ENCODE data around the gene GRIK4.

Gene GRIK4

GRCh38 chr11:120911943-120912342 is 400.4 kb downstream of the GRIK4 start:
- no peak overlapping the region for H3K27ac ChIP-seq
- no peaks in the 10 kb centered on the region for H4K20me1 ChIP-seq
- no peak overlapping the region for H3K4me3 ChIP-seq
- H3K9ac ChIP-seq, result no peak overlapping the region
- no peak for TF ChIP-seq Cebpa-rat (IDR thresholded peaks at IDR 0.05)
- no peak overlapping the region for H3K4me2 ChIP-seq
- no peaks in the 10 kb centered on the region for H3K36me3 ChIP-seq
- H3K27me3 ChIP-seq, result no peaks in the 10 kb centered on the region
- no peaks in the 10 kb centered on the region for H3K4me1 ChIP-seq
- H3K9me3 ChIP-seq, result no peaks in the 10 kb centered on the region

GRCh38 chr11:120912504-120912903 is 401.0 kb downstream of the GRIK4 start:
- Histone ChIP-seq H3K9ac (no peak overlapping the region), H3K36me3 (no peaks in the 10 kb centered on the region), H3K4me2 (no peak overlapping the region), H3K4me1 (no peaks in the 10 kb centered on the region), H3K9me3 (no peaks in the 10 kb centered on the region), H3K27me3 (no peaks in the 10 kb centered on the region), H3K27ac (no peak overlapping the region), H4K20me1 (no peaks in the 10 kb centered on the region), H3K4me3 (no peak overlapping the region)
- no peak for TF ChIP-seq Cebpa-rat (IDR thresholded peaks at IDR 0.05)

GRCh38 chr11:120912915-120913314 is 401.4 kb downstream of the GRIK4 start:
- no peak overlapping the region for H3K4me2 ChIP-seq
- no peaks in the 10 kb centered on the region for H3K9me3 ChIP-seq
- H3K36me3 ChIP-seq, result no peaks in the 10 kb centered on the region
- no peaks in the 10 kb centered on the region for H4K20me1 ChIP-seq
- H3K27ac ChIP-seq, result no peak overlapping the region
- no peaks in the 10 kb centered on the region for H3K4me1 ChIP-seq
- no peak overlapping the region for H3K4me3 ChIP-seq
- H3K27me3 ChIP-seq, result no peaks in the 10 kb centered on the region
- no peak for TF ChIP-seq Cebpa-rat (IDR thresholded peaks at IDR 0.05)
- no peak overlapping the region for H3K9ac ChIP-seq

- Histone ChIP-seq H3K9ac (no peak overlapping the region), H3K4me1 (no peaks in the 10 kb centered on the region), H3K27me3 (no peaks in the 10 kb centered on the region), H3K4me3 (no peak overlapping the region), H3K4me2 (no peak overlapping the region), H3K27ac (no peak overlapping the region), H4K20me1 (no peaks in the 10 kb centered on the region), H3K9me3 (no peaks in the 10 kb centered on the region), H3K36me3 (no peaks in the 10 kb centered on the region)
- TF ChIP-seq Cebpa-rat (IDR thresholded peaks at IDR 0.05), result no peak
Observed at GRCh38 chr11:120914021-120914420, 402.5 kb downstream of the GRIK4 start.

GRCh38 chr11:120914601-120915000 is 403.1 kb downstream of the GRIK4 start:
- Histone ChIP-seq H4K20me1 (no peaks in the 10 kb centered on the region), H3K36me3 (no peaks in the 10 kb centered on the region), H3K27me3 (no peaks in the 10 kb centered on the region), H3K4me1 (no peaks in the 10 kb centered on the region), H3K9me3 (no peaks in the 10 kb centered on the region), H3K4me2 (no peak overlapping the region), H3K9ac (no peak overlapping the region), H3K27ac (no peak overlapping the region), H3K4me3 (no peak overlapping the region)
- TF ChIP-seq Cebpa-rat (IDR thresholded peaks at IDR 0.05), result no peak

- Histone ChIP-seq H3K9ac (no peak overlapping the region), H3K4me3 (no peak overlapping the region)
- TF ChIP-seq Cebpa-rat (IDR thresholded peaks at IDR 0.05), result no peak
Observed at GRCh38 chr11:120917559-120918239, 406.2 kb downstream of the GRIK4 start.

GRCh38 chr11:120918257-120918656 is 406.7 kb downstream of the GRIK4 start:
- TF ChIP-seq Cebpa-rat (IDR thresholded peaks at IDR 0.05), result no peak
- no peaks in the 10 kb centered on the region for H3K27me3 ChIP-seq
- no peak overlapping the region for H3K4me2 ChIP-seq
- no peaks in the 10 kb centered on the region for H3K36me3 ChIP-seq
- H3K4me1 ChIP-seq, result no peaks in the 10 kb centered on the region
- no peaks in the 10 kb centered on the region for H4K20me1 ChIP-seq
- H3K4me3 ChIP-seq, result no peak overlapping the region
- no peak overlapping the region for H3K9ac ChIP-seq
- no peaks in the 10 kb centered on the region for H3K9me3 ChIP-seq
- no peak overlapping the region for H3K27ac ChIP-seq

More at GRCh38 chr11:120917559-120918239, 406.2 kb downstream of the GRIK4 start:
- Histone ChIP-seq H4K20me1 (no peaks in the 10 kb centered on the region), H3K4me1 (no peaks in the 10 kb centered on the region), H3K4me2 (no peak overlapping the region), H3K36me3 (no peaks in the 10 kb centered on the region), H3K27ac (no peak overlapping the region), H3K9me3 (no peaks in the 10 kb centered on the region), H3K27me3 (no peaks in the 10 kb centered on the region)

- Histone ChIP-seq H3K4me3 (no peak overlapping the region), H3K9ac (no peak overlapping the region), H3K4me2 (no peak overlapping the region), H3K27me3 (no peaks in the 10 kb centered on the region), H3K36me3 (no peaks in the 10 kb centered on the region), H4K20me1 (no peaks in the 10 kb centered on the region), H3K27ac (no peak overlapping the region), H3K4me1 (peaks cover 7% of the 10 kb centered on the region), H3K9me3 (no peaks in the 10 kb centered on the region)
- TF ChIP-seq Cebpa-rat (IDR thresholded peaks at IDR 0.05), result no peak
Observed at GRCh38 chr11:120919045-120919444, 407.5 kb downstream of the GRIK4 start.

GRCh38 chr11:120919566-120919965 is 408.0 kb downstream of the GRIK4 start:
- Histone ChIP-seq H3K36me3 (no peaks in the 10 kb centered on the region), H3K4me1 (peaks cover 10% of the 10 kb centered on the region), H3K27ac (no peak overlapping the region), H3K9me3 (no peaks in the 10 kb centered on the region), H4K20me1 (no peaks in the 10 kb centered on the region), H3K4me2 (no peak overlapping the region), H3K9ac (no peak overlapping the region), H3K4me3 (no peak overlapping the region), H3K27me3 (no peaks in the 10 kb centered on the region)
- no peak for TF ChIP-seq Cebpa-rat (IDR thresholded peaks at IDR 0.05)

- no peaks in the 10 kb centered on the region for H3K36me3 ChIP-seq
- no peak overlapping the region for H3K27ac ChIP-seq
- H3K27me3 ChIP-seq, result no peaks in the 10 kb centered on the region
- no peak for TF ChIP-seq Cebpa-rat (IDR thresholded peaks at IDR 0.05)
- no peaks in the 10 kb centered on the region for H3K9me3 ChIP-seq
- H4K20me1 ChIP-seq, result no peaks in the 10 kb centered on the region
- H3K4me2 ChIP-seq, result peak overlapping the region; percentile 57
- H3K4me1 ChIP-seq, result peaks cover 10% of the 10 kb centered on the region
- no peak overlapping the region for H3K9ac ChIP-seq
- no peak overlapping the region for H3K4me3 ChIP-seq
Observed at GRCh38 chr11:120923866-120924508, 412.4 kb downstream of the GRIK4 start.
